GM21576 (cell line): ENCODE data around the gene TMPRSS3.

ENCODE experiments used
- ATAC-seq: cut with Tn5 transposase; IDR thresholded peaks from one replicate; pipeline ENCODE4 v1.9.1; 2021; ENCODE audit warnings: mild to moderate bottlenecking, moderate library complexity; ENCODE audit not compliant: unreplicated experiment

TMPRSS3 gene

DNA sequence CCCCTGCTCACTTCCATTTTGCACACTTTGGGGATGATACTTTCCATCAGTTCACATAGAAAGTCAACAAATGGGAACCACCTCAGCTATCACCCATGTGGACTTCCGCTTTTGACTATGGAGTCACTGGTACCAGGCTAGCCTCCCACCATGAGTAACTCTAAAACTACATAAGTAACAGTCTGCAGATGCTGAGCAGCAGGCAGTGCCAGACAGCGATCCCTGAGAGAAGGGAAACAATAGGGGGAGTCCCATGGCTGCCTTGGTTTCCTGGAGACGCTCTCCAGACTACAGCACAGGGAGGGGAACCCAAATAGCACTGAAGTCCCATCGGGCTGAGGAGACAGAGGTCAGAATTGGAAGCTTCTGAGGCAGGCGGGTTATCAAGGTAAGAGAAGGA, 42.2 kb downstream of the TMPRSS3 start:
- ATAC-seq = no peak

DNA sequence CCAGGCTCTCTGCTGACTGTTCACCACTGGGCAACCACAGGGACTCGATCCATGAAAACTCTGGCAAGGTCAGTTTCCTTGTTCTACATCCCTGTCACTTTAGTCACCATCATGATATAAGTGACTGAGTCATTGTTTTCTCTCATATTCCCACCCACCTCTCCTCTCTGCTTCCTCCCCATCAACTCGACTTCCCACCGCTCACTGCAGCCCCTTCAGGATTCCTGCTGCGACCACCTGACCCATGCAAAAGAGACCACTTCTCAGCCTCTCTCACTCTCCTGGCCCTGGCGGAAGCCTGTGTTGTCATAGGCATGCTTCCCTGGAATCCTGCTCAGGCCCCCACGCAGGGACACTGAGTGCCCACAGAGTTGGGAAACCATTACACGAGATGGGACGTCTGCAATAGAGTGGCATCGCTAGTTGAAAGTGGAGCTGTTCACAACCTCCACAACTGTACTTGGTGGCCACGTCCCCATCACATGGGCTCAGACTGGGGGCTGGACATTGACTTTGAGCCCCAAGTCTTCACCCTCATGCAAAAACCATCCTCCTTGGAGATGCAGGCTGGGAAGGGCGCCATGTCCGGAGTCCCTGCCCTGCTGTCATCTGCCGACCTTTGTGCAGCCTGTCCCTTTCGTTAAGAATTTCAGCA, 43.3 kb downstream of the TMPRSS3 start:
- no peak for ATAC-seq

DNA sequence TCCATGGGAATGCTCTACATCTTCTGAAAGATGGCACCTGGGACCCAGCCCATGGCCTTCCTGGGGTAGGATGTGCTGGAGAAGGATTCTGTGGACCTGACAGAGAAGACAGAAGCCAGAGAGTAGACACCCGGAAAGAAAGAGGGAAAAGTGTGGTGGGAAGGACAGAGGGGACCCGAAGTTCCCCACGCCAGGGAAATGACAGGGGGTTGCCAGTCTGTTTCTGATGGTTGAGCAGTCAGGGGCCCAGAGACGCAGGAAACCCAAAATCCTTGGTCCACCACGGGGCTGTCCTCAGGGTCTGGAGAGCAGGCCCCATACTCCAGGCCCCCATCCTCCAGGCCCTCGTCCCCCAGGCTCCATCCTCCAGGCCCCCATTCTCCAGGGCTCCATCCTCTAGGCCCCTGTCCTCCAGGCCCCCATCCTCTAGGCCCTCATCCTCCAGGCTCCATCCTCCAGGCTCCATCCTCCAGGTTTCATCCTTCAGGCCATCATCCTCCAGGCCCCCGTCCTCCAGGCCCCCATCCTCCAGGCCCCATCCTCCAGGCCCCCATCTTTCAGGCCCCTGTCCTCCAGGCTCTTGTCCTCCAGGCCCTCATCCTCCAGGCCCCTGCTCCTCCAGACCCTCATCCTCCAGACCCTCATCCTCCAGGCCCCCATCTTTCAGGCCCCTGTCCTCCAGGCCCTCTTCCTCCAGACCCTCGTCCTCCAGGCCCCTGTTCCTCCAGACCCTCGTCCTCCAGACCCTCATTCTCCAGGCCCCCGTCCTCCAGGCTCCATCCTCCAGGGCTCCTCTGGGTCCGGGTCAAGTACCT, 44.0 kb downstream of the TMPRSS3 start:
- no peak for ATAC-seq

DNA sequence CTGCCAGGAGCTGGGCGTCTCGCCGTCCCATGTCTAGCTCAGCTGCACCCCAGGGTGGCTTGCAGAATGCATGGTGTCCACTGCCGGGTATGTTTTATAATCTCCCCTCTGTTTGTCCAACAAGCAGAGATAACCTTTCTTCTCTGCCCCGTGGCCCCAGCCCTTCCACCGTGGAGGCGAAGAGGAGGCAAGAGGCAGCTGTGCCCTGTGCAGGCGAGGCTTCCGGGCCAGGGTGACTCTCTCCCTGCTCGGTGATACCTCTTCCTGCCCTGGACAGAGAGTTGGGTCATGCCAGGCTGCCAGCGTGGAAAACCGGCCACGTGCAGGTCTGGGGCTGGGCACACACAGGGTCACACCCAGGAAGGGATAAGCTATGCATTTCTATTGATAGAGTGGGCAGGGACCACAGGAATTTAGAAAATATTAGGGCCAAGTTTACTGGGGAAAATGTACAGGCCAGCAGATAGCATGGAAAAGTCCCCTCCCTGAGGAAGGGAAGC, 44.9 kb downstream of the TMPRSS3 start, which contains the start of gene TFF2:
TSS of gene TFF2 (minus strand) at position 68 of the 500 bp plus-strand sequence. CDS start at position 31, 37 bp downstream.
- ATAC-seq = no peak

DNA sequence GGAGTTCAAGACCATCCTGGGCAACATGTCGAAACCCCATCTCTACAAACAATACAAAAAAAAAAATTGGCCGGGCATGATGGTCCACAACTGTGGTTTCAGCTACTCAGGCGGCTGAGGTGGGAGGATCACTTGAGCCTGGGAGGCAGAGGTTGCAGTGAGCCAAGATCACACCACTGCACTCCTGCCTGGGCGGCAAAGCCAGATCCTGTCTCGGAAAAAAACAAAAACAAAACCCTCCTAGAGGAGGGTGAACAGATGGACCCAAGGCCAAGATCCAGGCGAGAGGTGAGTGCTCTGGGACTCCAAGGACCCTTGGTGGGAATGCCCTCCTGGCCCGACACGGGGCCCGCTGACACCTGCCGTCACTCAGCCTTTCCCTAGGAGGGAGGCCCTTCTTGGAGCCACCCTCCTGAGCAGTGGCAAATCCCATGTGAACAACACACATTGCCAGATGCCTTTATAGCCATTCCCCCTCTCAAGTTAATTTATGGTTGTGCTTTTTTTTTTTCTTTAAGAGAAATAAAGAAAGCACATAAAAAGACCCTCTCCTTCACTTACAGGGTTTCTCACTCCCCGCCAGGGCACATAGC, 45.4 kb downstream of the TMPRSS3 start:
- ATAC-seq = no peak

DNA sequence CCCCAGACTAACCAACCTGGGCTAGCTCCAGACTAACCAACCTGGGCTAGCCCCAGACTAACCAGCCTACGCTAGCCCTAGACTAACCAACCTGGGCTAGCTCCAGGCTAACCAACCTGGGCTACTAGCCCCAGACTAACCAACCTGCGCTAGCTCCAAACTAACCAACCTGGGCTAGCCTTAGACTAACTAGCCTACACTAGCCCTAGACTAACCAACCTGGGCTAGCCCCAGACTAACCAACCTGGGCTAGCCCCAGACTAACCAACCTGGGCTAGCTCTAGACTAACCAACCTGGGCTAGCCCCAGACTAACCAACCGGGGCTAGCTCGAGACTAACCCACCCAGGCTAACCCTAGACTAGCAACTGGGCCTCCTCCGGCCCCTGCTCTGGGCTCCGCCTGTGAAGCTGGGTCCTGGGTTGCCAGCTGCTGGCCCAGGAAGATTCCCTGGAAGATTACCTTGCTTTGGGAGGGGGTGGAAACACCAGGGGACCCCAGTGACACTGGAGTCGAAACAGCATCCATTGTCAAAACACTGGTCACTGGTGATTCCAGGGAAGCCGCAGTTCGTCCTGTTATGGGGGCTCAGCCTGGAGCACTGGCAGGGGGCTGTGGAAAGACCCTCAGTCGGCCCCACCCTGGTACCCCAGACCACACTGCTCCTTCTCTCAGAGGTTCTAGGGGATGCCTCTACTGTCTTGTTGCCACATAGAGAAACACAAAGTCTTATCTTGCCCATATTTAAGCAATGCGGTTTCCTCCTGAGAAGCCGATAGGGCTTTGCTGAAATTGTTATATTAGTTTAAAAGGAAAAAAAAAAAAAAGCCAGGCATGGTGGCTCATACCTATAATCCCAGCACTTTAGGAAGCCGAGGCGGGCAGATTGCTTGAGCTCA, 46.2 kb downstream of the TMPRSS3 start:
- ATAC-seq = no peak

DNA sequence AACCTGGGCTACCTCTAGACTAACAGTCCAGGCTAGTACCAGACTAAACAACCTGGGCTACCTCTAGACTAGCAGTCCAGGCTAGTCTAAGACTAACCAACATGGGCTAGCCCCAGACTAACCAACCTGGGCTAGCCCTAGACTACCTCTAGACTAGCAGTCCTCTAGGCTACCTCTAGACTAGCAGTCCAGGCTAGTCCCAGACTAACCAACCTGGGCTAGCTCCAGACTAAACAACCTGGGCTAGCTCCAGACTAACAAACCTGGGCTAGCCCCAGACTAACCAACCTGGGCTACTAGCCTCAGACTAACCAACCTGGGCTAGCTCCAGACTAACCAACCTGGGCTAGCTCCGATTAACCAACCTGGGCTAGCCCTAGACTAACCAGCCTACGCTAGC, 47.1 kb downstream of the TMPRSS3 start:
- no peak for ATAC-seq

DNA sequence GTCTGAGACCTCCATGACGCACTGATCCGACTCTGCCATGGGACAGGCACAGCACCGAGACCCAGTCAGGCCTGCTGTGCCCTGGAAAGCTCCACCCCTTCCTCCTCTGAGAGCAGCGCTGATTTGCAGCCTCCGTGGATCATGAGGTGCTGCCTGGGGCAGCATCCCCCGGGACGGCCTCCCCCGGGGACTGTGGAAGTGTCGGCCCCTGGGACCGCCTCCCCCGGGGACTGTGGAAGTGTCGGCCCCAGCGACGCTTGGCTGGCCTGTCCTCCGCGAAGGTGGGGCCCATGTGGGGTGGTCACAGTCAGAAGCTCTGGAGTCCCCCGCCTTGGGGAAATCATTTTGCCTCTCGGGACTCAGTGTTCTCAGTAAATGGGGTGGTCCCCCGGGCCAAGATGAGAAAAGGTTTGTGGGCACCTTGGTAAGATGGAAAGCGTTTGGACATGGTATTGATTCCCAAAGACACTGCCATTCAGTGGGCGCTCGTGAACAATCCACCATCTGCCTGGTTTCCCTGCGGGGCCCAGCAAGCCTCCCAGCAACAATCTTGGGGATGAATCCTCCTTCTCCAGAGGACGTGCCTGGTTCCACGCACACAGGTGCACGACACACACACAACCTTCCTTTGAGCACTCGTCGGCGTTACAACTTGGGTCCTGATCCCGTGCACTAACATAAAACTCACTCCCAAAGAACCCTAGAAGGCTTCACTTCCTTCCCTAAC, 48.1 kb downstream of the TMPRSS3 start:
- ATAC-seq = no peak

DNA sequence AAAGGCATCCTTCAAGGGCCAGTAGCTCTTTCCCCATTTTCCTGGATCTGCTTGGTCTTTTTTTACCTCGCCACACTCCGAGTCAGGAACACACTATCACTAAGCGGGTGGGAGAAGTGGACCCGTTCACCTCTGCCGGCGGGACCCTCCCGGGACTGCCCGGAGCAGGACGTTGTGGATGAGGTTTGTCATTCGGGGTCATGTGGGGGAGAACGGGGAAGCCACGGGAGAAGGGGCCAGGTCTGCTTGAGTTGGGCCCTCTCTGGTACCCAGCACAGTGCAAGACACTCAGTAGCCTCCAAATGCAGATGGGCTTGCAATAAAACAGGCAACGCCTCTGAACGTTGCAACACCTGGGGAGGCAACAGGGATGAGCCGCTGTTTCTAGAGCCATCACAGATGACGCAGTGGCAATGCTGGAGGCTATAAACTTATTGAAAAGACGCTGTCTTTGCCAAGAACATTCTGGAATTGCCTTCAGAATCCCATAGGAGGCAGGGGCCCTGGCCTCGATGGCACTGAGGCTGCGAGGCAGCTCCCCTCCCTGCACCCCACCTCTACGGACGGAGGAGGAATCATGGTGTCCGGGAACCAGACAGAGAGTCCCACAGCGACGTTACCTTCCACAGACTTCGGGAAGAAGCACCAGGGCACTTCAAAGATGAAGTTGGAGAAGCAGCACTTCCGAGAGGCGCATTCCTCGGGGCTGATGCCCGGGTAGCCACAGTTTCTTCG, 48.8 kb downstream of the TMPRSS3 start:
- no peak for ATAC-seq

DNA sequence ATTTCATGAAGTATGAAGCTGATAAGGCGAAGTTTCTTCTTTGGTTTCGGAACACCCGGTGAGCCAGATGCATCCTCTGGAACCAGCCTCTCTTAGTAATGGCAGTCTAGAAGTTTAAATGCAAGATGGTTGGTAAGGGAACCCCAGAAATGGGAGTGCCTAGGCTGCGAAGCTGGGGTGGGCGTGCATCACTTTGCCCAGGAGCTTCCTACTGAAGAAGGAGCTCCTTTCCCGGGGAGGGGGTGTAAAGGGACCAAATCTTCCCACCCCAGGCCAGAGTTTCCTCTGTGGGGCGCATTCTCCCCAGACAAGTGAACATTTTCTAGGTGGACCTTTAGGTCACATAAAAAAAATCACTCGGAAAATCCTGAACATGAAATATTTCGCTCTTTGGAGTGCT, 49.4 kb downstream of the TMPRSS3 start:
- no peak for ATAC-seq

DNA sequence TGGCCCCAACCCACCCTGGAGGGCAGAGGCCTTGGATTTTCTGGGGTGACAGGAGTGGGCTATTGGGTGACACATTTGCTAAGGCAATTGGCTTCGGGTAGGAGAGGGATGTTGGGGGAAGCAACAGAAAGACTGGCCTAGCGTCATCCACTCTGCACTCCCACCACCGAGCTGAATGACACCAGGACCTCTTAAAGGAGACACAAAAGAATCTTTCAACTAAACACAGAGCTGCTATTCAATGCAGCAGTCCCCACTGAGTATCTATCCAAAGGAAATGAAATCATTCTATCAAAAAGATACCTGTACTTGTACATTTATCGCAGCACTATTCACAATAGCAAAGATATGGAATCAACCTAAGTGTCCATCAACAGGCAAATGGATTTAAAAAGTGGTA, 51.2 kb downstream of the TMPRSS3 start:
- ATAC-seq = no peak

DNA sequence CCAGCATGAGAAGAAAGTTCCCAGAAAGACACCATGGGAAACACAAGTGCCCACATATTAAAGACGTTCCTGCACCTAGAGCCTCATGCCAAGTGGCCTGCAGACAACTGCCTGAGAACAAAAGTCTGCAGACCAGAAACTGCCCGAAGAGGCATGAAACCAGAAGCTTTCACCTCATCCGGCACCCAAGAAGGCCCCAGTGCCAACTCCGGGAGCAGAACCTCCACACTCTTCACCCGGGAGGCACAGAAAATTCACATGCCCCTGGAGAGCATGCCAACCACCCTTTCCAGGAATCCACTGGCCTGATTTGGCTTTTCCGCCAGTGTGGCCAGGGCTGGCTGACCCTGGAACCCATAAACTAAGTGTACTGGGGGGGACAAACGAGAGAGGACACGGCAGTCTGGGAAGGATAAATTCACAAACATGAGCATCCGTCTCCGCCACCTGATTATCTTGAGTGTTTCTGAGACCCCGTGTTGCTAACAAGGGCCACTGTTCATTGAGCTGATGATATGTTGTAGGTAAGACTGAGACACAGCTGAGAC, 51.8 kb downstream of the TMPRSS3 start:
- ATAC-seq = no peak

DNA sequence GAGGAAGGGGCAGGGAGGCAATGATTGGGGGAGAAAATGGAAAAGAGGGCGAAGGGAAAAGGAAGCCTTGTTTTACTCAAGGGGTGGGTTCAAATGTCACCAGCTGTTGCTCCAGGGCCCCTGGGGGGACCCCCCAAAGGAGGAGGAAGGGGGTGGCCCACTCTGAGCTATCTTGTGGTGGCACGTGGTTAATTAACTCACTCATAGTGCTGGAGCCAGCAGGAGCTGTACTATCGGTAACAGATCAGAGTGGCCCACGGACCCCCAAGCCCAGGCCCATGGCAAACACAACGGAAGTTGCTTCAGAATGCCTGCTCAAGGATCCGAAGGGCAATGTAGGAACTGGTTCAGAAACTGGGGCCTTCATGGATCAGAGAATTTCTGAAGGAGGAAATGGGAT, 52.3 kb downstream of the TMPRSS3 start:
- ATAC-seq = no peak

DNA sequence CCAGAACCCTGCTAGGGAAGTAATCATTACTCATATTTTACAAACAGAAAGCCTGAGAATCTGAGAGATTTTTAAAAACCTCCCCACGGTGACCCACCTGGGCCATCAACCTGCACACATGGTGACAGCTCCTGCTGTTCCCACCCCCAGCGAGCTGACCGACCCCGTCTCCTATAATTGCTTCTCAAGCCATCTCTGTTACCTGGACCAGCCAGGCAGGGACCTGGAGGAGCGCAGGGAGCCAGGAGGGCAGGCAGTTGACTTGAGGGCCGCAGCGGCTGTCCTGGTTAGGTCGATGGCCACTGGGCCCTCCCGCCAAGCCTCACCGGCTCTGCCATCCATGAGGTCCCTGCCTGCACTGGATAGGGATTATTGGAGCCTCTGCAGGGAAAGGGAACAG, 52.8 kb downstream of the TMPRSS3 start:
- ATAC-seq = no peak

DNA sequence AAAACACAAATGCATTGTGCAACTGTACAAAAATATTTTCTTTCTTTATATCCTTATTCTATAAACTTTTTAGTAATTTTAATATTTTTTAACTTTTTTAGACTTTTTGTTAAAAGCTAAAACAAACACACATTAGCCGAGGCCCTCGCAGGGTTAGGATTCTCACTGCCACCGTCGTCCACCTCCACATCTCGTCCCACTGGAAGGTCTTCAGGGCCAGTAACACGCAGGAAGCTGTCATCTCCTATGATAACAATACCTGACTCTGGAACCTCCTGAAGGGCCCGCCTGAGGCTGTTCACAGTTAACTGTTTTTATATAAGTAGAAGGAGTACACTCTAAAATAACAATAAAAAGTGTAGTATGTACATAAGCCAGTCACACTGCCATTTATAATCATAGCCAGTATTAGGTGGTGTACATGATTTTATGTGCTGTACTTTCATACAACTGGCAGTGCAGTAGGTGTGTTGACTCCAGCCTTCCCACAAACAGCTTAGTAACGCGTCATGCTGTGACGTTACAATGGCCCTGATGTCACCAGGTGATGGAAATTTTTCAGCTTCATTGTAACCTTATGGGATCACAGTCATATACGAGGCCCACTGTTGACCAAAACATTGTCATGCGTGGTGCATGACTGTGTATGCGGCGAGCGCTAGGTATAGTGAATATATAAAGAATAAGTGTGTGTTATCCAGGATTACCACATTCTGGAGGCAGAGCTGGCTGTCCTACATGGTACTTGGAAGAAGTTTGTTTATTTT, 53.9 kb downstream of the TMPRSS3 start:
- no peak for ATAC-seq

DNA sequence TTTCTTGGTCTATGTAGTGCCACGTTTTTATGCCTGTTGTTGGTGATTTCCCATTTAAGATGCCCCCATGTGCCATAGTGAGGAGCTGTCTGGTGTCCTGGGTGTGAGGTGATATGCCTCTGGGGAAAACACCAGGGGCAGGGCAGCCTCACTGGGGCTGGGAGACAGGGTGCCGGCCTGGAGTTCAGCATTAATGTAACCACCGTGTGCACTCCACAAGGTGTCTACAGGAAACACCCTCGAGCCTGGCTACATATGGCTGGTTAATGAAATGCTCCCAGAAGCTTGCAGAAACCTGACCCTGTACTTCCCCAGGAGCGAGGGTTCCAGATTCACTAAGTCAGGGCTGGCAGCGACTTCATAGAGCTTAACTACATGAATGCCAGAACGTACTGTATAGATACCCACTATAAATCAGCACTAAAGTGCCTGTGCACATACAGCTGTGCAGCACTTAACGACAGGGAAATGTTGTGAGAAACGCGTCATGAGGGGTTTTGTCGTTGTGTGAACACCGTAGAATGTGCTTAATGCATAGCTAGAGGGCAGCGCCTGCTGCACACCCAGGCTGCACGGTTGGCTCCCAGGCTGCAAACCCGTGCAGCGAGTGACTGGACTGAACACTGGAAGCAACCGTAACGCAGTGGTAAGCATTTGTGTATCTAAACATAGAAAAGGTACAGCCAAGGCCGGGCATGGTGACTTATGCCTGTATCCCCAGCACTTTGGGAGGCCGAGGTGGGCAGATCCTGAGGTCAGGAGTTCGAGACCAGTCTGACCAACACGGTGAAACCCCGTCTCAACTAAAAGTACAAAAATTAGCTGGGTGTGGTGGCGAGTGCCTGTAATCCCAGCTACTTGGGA, 55.4 kb downstream of the TMPRSS3 start:
- ATAC-seq = no peak
